Upper lobe of left lung (tissue), 6 donors: ENCODE data around the gene FAT1. TPM values are rescaled to one million over a fixed set of nuclear protein-coding genes. Genes with fewer than 3 reads are reported as not detected.

ENCODE experiments used
- ATAC-seq, 2 donors: fragments of 200-7000 bp; cut with Tn5 transposase; one replicate each; pipeline ENCODE4 v1.9.1; 2022; ENCODE audit warnings: mild to moderate bottlenecking in 2 of 2, moderate library complexity in 2 of 2; ENCODE audit not compliant: low FRiP score in 2 of 2
- DNase-seq, 2 donors: peaks; one replicate each; pipeline ENCODE4 v3.0.0-alpha.2; 2019 to 2020
- H3K27ac ChIP-seq, 4 donors: fragments of 200-600 bp; sonication (generic); one replicate each; pipeline ENCODE4 v1.5.1; 2016 to 2019
- H3K27me3 ChIP-seq, 4 donors: fragments of 200-600 bp; sonication (generic); one replicate each; pipeline ENCODE4 v1.5.1; 2017 to 2019
- H3K36me3 ChIP-seq, 4 donors: fragments of 200-600 bp; sonication (generic); one replicate each; pipeline ENCODE4 v1.5.1; 2016 to 2019
- H3K4me1 ChIP-seq, 4 donors: fragments of 200-600 bp; sonication (generic); one replicate each; pipeline ENCODE4 v1.5.1; 2018 to 2019
- H3K4me3 ChIP-seq, 4 donors: fragments of 200-600 bp; sonication (generic); one replicate each; pipeline ENCODE4 v1.5.1; 2017 to 2019; ENCODE audit warnings: mild to moderate bottlenecking in 2 of 4, moderate library complexity in 1 of 4
- H3K9me3 ChIP-seq, 4 donors: fragments of 200-600 bp; sonication (generic); one replicate each; pipeline ENCODE4 v1.5.1; 2018 to 2019
- EP300 ChIP-seq, 4 donors: sonication (generic); formaldehyde crosslinking; IDR thresholded peaks; one replicate each; pipeline ENCODE4 v1.5.1; 2017; ENCODE audit warnings: antibody characterized with exemption in 4 of 4, control low read depth in 2 of 4
- POLR2A ChIP-seq, 4 donors: fragments of 450-650 bp; IDR thresholded peaks; one replicate each; pipeline ENCODE4 v1.5.1; 2016 to 2017; ENCODE audit warnings: antibody characterized with exemption in 4 of 4, mild to moderate bottlenecking in 2 of 4
- POLR2AphosphoS5 ChIP-seq, 2 donors: sonication (generic); formaldehyde crosslinking; IDR thresholded peaks; one replicate each; pipeline ENCODE4 v1.5.1; 2017; ENCODE audit warnings: antibody characterized with exemption in 2 of 2
- WGBS, 2 donors: methylation state at CpG; one replicate each; pipeline ENCODE4 v1.1.5; 2017 to 2018; 5-methylcytosine and 5-hydroxymethylcytosine counted together
- total RNA-seq, 6 donors: library from RNA; depleted of rRNA in 4 of 6; stranded (reverse); fragments of >200 nt in 4 of 6; gene quantifications; one replicate each; pipeline versions ENCODE4 v1.1.0 to v1.2.1, GENCODE V29; 2016 to 2021
- TF ChIP-seq, protein P1 (sequence below), 6 experiments: fragments of 450-650 bp in 4 of 6; fragments of 200-600 bp in 2 of 6; sonication (generic) in 2 of 6; IDR thresholded peaks; one replicate each; pipeline ENCODE4 v1.5.1; 2016 to 2019; ENCODE audit warnings: antibody characterized with exemption in 6 of 6
- donor health status: DM: no; HTN: no; CAD: no; lungs with moderate emphysema.
- donor health status: DM: no; HTN: yes; CAD: no; lungs with severe emphysema.

The FAT1 gene
- total RNA-seq, 6 donors from 2014 or later = 42.8 to 92.2 (median 77.4) TPM

- Histone ChIP-seq H3K27me3 (no peaks in the 10 kb centered on the region), H3K4me3 (no peak overlapping the region), H3K27ac (no peak overlapping the region), H3K36me3 (no peaks in the 10 kb centered on the region), H3K4me1 (no peaks in the 10 kb centered on the region), H3K9me3 (no peaks in the 10 kb centered on the region)
- WGBS, 2 donors = 90 to 96% methylated on average over 8 of the region's 8 CpGs
- DNase-seq (no peak), ATAC-seq (no peak)
- TF ChIP-seq POLR2AphosphoS5 (IDR thresholded peaks at IDR 0.05) = no peak
- TF ChIP-seq, protein P1, sequence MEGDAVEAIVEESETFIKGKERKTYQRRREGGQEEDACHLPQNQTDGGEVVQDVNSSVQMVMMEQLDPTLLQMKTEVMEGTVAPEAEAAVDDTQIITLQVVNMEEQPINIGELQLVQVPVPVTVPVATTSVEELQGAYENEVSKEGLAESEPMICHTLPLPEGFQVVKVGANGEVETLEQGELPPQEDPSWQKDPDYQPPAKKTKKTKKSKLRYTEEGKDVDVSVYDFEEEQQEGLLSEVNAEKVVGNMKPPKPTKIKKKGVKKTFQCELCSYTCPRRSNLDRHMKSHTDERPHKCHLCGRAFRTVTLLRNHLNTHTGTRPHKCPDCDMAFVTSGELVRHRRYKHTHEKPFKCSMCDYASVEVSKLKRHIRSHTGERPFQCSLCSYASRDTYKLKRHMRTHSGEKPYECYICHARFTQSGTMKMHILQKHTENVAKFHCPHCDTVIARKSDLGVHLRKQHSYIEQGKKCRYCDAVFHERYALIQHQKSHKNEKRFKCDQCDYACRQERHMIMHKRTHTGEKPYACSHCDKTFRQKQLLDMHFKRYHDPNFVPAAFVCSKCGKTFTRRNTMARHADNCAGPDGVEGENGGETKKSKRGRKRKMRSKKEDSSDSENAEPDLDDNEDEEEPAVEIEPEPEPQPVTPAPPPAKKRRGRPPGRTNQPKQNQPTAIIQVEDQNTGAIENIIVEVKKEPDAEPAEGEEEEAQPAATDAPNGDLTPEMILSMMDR (IDR thresholded peaks at IDR 0.05) = no peak
- no peak for TF ChIP-seq POLR2A (IDR thresholded peaks at IDR 0.05)
- no peak for TF ChIP-seq EP300 (IDR thresholded peaks at IDR 0.05)
Observed at GRCh38 chr4:186755550-186756519, 32.2 kb upstream of the FAT1 start.

GRCh38 chr4:186754976-186755375, 31.3 kb upstream of the FAT1 start:
- no peak overlapping the region for H3K4me3 ChIP-seq
- ATAC-seq = no peak
- no peak for DNase-seq

DNA sequence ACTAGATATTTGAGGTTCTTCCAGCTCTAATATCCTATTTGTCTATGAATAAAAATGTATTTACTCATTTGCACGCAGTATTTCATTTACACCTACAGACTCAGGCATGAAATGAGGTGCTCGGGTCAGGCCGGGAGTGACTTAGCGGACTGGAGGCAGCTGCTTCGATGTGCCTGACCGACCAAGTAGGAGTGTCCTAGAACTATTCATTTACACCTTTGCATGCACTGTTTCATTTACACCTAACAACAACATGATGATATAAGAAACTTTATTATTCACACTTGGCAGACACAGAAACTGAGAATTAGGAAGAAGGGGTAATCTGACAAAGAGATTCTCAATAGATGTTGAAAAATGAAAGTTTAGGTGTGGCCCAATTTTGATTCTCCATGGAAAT, 28.7 kb upstream of the FAT1 start:
- TF ChIP-seq EP300 (IDR thresholded peaks at IDR 0.05) (no peak), POLR2A (IDR thresholded peaks at IDR 0.05) (no peak), POLR2AphosphoS5 (IDR thresholded peaks at IDR 0.05) (no peak)
- TF ChIP-seq, protein P1 (IDR thresholded peaks at IDR 0.05) = no peak
- no peak for DNase-seq
- Histone ChIP-seq H3K4me1 (no peaks in the 10 kb centered on the region), H3K4me3 (no peak overlapping the region), H3K9me3 (no peaks in the 10 kb centered on the region), H3K27ac (no peak overlapping the region), H3K36me3 (no peaks in the 10 kb centered on the region), H3K27me3 (no peaks in the 10 kb centered on the region)
- 90 to 95% methylated on average over 6 of the region's 6 CpGs for WGBS, 2 donors
- ATAC-seq = no peak

More at GRCh38 chr4:186754976-186755375, 31.3 kb upstream of the FAT1 start:
- H3K27ac ChIP-seq = no peak overlapping the region
- H3K4me1 ChIP-seq = no peaks in the 10 kb centered on the region
- TF ChIP-seq, protein P1 (IDR thresholded peaks at IDR 0.05) = no peak
- TF ChIP-seq EP300 (IDR thresholded peaks at IDR 0.05) (no peak), POLR2AphosphoS5 (IDR thresholded peaks at IDR 0.05) (no peak), POLR2A (IDR thresholded peaks at IDR 0.05) (no peak)
- no peaks in the 10 kb centered on the region for H3K36me3 ChIP-seq
- no peaks in the 10 kb centered on the region for H3K9me3 ChIP-seq
- WGBS, 2 donors = 71 to 74% methylated on average over 10 of the region's 10 CpGs
- H3K27me3 ChIP-seq = no peaks in the 10 kb centered on the region

GRCh38 chr4:186749611-186750281, 26.1 kb upstream of the FAT1 start:
- Histone ChIP-seq H3K9me3 (no peaks in the 10 kb centered on the region), H3K4me3 (no peak overlapping the region), H3K36me3 (no peaks in the 10 kb centered on the region), H3K27ac (no peak overlapping the region), H3K27me3 (no peaks in the 10 kb centered on the region), H3K4me1 (no peaks in the 10 kb centered on the region)
- ATAC-seq (peak in 1 of 2 donors; percentile 19), DNase-seq (no peak)
- no peak for TF ChIP-seq EP300 (IDR thresholded peaks at IDR 0.05)
- no peak for TF ChIP-seq POLR2A (IDR thresholded peaks at IDR 0.05)
- TF ChIP-seq POLR2AphosphoS5 (IDR thresholded peaks at IDR 0.05) = no peak
- TF ChIP-seq, protein P1 (IDR thresholded peaks at IDR 0.05) = no peak
- 75 to 85% methylated on average over 14 to 15 of the region's 15 CpGs for WGBS, 2 donors
